NCI-H748 (cell line): ENCODE results near the gene DCAF8.

ENCODE experiments used
- DNase-seq: peaks from one replicate; lab custom pipeline; 2025; ENCODE audit not compliant: unreplicated experiment; lab: John Stamatoyannopoulos, UW

The DCAF8 gene

DNA sequence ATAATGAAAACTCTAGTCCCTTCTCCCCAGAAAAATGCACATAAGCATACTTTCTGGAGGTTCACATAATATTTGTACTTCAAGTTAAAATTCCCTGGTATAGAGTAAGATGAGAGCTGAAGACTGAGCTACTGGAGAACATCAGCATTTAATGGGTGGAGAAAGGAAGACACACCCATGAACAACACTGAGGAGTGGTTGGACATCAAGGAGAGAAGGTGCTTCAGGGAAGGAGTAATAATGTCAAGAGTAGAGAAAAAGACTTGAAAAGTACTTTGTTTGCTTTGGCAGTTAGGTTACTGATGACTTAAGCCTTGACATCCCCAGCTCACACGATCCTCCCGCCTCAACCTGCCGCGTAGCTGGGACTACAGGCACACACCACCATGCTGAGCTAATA lies 35.3 kb downstream of the DCAF8 start:
- DNase-seq = no peak

DNA sequence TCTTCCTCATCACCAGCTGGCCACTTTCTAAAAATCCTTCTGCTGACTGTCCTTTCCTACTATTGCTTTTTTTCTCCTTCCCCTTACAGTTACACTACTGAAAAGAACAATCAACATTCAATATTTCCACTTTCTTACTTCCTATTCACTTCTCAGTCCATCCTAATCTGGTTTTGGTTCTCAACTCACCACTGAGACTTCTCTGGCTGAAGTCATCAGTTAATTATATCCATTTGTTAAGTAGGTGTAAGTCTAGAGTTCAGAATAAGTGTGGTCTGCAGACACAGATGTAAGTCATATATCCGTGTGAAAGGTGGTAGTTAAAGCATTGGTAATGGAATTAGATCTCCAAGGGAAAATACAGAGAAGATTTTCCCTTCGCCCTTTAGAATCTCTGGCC lies 35.7 kb downstream of the DCAF8 start:
- no peak for DNase-seq

DNA sequence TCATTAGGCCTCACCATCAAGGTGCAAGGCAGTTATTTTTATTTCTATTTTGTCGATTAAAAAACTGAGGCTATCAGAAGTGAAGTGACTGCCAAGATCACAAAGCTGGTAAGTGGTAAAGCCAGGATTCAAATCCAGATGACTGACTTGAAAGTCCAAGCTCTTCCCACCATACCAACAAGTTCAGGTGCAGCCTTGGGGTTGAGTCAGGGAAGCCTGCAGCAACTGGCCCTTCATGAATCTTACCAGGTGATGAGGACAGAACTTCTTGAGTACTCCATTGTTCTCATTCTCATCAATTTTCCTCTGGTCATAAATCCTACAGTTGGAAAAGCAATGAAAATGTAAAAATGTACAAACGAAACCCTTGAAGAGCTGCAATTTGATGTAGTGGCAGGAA lies 37.0 kb downstream of the DCAF8 start:
- no peak for DNase-seq

DNA sequence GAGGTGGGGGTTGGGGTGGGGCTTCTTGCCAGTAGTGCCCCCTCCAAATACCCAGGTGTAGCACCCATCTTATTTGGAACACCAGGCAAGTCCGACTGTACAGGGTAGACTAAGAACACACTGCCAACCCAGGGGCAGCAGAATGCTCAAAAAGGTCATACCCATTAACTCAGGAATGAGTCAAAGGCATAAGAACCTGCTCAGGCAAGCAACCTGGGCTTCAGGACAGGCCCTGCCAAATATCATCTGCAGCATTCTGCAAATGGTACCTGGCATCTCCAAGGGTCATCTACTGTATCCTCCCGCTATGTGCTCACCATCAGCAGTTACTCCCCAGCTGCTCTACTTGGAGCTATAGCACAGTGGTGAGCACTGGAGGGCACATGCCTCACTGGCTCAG lies 37.7 kb downstream of the DCAF8 start:
- DNase-seq = no peak

DNA sequence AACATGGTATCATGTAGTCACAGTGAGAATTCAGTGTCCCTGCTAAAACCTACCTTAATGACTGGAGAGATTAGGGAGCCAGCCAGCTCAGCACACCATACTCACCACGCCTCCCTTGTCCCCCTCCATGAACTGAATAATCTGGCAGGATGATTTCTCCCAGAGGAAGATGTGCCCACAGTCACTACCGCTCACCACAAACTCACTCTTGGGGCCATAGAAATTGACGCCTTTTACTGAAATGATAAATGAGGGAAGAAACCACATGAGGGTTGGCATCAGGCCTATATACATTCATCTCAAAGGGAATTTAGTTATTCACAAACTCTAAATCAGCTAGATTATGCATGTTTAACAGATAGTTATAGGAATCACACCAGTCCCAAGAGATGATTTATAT lies 39.8 kb downstream of the DCAF8 start:
- no peak for DNase-seq

DNA sequence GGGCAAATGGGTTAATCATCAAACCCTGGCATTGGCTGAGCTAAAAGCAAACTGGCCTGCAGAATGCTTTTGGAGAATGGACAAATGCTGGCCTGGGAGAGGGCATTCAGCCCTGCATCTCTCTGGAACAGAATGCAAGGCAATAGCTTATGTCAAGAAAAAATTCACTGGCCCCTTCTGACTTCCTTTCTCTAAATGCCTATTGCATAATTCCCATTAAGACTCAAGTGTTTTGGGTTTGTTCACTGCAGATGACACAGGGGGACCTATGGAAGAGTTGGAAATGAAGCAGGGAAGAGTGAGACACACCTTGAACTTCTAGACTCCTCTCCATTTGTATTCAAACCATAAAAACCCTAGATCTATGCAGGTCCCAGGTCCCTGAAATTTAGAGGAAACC lies 41.3 kb downstream of the DCAF8 start:
- no peak for DNase-seq

DNA sequence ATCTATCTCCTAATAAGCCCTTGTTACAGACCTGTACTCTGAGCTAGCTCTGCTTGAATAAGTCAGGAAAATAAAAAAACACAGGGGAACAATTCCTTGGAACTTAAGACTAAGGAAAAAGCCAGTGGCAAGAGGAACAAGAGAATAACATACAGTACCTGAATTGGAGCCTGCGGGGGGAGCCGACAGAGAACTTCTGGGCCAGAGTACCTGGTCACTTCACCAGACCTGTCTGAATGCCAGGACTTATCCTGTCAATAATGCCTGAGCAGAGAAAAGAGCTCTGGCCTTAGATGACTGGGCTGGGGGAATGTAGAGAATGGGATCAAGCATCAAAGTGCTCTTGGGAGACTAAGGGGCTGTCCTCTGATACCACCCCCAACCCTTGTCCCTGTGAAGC lies 42.0 kb downstream of the DCAF8 start:
- DNase-seq = no peak

DNA sequence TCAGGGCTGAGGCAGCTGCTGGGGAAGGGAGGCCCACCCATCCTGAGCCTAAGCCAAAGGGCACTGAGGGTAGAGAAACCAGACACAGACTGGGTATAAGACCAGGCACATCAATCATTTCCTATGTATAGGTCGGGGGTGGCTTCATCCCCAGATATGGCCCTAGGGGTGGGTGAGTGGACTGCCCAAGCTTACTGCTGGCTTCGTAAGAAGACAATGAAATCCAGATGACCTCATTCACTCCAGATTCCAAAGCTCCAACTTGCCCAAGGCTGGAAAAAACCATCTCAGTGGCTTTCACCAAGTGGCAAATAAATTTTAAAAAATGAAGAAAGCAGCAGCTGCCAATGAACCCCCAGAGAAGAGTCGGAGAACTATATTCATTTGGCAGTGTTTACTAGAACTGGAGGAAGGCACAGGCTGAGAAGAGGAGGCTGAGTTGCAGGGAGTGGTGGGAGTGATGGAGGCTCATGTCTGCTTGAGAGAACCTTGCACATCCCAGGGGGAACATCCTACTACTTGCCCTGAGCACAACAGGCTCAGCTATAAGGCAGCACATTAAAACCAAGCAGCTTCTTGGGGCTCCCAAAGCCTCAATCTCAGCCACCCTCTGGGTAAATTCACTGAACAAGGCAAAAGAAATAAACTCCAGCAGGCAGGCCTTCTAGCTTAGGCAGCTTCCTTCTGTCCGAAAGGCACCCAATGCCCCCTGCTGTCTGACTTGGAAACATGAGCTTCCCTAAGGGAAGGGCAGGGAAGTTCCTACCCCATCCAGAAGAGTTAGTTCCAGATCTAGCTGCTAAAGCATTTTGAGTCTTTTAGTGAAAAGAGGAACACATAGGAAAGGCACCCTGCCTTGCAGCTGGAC lies 43.1 kb downstream of the DCAF8 start:
- DNase-seq = no peak

DNA sequence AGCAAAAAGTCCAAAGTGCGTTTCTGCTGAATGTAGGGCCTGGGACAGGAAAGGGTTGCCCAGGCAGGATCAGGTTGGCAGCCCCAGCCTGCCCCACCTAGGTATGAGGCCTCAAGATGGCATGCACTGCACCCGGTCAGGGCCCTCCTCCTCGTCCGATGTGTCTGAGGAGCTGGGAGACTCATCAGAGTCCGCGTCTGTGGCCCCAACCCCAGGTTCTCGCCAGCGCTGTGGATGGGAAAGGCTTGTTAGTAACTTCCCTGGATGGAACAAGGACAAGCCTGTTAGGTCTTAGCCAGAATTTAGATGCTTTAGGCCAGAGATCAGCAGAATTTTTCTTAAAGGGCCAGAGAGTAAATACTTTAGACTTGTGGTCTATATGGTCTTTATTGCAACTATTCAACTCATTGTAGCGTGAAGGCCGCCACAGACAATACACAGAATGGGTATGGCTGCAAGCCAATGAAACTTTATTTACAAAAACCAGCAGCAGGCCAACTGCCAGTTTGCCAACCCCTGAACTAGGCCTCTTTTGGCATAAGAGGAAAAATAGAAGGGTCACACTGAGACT lies 44.8 kb downstream of the DCAF8 start:
- peak; percentile 42 for DNase-seq

DNA sequence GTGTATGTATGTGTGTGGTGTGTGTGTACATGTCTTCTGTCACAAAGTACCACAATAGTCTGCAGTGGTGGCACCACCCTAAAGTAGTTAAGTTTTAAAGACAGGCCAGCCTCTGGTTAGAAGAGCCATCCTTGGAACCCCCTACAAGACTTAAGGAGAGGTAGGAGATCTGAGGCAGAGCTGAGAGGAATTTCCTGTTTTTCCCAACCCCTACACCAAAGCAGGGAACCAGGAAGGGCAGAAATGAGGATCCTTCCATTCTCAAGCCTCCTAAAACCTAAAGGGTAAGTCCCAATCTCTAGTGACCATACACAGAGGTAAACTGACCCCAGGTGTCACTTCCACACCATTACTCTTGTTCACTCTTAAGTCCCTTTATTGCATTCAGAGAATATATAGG lies 46.0 kb downstream of the DCAF8 start:
- DNase-seq = no peak

DNA sequence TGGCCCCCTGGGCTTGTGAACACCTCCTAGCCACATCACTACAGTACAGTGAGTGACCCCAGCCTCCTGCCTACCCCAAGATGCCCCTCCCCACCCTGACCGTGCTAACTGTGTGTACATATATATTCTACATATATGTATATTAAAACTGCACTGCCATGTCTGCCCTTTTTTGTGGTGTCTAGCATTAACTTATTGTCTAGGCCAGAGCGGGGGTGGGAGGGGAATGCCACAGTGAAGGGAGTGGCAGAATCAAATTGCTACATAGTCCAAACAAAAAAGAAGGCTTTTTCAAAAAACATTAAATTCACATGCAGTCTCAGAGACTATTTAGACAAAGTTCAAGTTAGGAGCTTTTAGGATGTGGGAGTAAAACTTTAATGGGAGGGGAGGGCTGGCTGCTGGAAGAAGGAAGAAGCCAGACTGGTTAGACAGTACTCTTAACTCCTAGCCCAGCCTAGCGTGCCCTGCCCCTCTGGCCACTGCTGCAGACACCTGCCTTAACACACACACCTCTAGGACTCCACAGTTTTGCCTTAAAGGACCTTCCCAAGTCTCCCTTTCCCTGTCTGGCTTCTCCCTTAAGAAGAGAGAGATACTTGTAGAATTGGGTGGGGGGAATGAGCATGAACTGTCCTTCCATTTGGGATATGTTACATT lies 47.7 kb downstream of the DCAF8 start:
- no peak for DNase-seq

DNA sequence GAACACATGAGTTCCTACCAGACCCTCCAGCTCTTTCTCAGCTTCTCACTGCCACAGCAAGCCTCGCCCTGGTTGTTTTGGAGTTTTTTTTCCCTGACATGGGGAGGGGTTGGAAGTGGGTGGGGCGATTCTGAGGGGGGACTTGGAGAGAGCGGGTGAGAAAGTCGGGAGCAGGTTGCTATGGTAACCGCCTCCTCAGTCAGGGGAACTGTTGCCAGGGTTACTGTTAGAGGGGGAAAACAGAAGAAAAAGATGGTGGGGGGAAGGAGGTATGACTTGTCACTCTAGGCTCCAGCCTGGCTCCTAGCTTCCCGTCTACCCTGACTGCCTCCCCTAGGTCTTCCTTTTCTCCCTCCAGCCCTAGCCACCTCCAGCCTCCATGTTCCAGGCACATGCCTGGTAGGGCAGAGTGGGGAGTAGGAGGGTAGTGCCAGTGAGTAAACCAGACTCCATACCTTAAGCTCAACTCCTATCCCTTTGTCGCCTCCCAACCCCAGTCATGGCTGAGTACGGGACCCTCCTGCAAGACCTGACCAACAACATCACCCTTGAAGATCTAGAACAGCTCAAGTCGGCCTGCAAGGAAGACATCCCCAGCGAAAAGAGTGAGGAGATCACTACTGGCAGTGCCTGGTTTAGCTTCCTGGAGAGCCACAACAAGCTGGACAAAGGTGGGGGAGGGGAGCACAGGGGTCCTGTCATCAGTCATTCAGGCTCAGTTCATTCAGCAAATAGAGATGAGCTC lies 51.1 kb downstream of the DCAF8 start:
- DNase-seq = peak; percentile 32

DNA sequence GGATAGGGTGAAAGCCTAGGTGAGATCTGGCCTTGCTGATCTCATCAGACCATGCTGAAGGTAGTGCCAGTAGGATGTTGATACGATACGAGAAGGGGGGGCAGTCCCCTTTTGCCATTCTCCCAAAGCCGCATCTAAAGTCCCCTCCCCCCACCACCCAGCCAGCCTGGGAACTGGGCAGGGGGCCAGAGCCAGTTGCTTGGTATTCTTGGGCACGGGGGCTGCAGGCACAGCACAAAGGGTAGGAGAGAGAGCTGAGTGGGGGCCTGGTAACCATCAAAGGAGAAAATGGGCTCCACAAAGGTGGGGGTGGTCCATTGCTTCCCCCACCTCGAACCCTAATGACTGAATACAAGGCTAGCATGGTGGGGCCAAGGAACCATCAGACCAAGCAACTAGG lies 51.8 kb downstream of the DCAF8 start:
- no peak for DNase-seq

DNA sequence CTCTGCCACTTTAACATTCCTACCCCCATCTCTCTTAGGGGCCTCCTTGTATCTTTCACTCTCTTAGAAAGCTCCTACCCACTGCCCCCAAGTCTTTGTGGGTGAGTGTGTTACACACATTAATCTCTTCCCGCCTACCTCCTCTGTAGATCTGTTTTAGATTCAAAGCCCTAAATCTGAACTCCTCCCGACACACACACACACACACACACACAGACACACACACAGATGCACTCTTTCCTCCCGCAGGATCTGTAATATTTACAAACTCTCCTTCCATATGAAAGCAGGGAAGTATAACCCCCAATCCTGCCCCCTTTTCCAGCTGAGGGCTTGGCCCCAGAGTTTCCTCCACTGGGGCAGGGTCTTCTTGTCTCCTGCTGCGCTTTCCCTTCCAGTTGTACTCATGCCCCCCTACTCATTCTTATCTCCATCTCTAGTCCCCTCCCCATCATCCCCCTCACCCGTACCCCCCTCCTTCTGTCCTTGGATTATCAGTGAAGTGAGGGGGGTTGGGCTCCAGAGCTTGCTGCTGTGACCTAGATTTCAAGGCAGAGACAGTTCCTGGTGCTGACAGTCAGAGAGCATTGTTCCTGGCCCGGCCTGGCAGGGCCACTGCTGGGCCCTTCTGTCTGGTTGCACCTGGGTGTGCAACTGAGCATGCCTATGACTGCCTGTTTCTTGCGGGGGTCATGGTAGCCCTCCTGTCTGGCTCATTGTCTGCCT lies 52.9 kb downstream of the DCAF8 start:
- DNase-seq = no peak

DNA sequence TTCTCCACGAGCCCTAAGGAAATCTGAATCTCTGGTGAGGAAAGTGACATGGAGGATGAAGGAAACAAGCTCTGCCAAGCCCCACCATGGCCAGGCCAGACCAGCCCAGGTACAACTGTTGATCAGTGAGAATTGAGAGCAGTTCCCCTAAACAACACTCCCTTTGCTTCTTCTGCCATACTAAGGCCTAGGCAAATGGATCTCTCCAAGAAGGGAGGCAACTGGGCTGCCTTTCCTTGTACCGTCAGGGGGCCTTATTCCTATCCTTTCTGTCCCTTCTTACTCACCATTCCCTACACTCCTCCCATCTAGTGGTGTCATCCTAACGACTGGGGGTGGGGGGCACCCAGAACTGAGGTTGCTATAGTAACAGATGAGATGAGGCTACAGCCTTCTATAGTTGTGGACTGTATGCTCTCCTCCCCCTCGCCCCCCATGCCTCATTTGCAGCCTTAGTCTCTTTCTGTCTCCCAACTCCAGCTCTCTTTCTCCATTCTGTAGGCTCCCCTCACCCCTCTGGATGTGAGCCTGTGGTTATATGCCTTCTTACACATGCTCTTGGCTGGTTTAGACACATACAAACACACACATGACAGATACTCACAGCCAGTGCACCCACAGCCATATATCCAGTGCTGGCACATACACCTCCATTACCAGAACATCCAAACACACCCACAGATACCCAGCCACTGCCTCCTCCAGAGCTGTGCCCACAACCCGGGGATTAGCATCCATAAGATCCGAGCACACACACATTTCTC lies 53.6 kb downstream of the DCAF8 start:
- no peak for DNase-seq

DNA sequence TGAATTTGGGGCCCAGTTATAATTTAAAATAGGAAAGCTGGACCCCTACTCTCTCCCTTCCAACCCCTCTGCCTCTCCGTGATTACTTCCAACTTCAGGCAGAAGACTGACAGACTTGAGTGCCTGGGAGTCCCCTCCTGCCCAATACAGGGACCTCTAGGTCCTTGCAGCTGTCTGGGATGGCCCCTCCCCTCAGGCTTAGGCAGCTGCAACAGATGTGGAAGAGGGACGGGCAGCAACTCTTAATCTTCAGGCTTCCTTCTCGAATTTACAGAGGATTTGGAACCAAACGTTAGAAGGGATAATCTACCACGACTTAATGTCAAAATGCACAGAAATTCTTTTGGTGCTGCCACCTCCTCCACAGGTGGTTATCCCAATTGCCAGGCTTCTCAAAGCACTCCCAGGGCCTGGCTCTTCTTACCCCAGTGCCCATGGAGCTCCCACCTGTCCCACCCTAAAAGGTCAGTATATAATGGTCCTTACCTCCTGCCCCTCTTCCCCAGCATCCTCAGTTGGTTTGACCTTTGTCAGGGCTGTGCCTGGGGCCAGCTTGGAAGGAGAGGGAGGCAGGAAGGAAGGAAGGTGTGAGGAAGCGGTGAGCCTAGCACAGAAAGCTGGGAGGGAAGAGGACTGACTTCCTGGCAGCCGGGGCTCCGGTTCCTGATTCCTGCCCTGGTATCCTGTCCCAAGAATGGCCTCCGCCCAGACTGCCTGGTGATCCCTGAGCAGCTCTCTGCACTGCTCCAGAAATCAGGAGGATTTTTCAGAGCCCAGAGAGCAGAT lies 54.4 kb downstream of the DCAF8 start:
- no peak for DNase-seq

DNA sequence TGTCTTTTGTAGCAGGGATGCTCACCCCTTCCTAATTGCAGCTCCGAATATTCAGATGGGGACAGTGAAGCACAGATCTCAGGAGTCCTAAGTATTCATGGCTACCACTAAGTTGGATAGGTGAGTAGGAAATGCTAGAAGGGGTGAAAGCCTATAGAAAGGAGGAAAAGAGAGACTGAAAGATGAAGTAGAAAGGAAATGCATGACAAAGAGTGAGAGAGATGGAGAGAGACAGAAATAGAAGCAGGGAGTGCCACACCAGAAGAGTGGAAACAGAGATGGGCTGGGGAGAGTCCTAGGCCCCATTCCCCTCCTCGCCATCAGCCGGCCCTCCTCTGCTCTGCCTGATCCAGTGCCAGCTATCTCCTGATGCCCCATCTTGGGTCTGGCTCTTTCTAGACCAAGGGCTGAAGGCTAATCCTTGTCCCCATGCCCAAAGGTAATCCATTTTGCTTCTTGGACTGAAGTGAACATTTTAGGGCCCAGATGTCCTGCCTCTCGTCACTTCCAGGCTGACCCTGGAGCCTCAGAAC lies 55.2 kb downstream of the DCAF8 start:
- DNase-seq = no peak

DNA sequence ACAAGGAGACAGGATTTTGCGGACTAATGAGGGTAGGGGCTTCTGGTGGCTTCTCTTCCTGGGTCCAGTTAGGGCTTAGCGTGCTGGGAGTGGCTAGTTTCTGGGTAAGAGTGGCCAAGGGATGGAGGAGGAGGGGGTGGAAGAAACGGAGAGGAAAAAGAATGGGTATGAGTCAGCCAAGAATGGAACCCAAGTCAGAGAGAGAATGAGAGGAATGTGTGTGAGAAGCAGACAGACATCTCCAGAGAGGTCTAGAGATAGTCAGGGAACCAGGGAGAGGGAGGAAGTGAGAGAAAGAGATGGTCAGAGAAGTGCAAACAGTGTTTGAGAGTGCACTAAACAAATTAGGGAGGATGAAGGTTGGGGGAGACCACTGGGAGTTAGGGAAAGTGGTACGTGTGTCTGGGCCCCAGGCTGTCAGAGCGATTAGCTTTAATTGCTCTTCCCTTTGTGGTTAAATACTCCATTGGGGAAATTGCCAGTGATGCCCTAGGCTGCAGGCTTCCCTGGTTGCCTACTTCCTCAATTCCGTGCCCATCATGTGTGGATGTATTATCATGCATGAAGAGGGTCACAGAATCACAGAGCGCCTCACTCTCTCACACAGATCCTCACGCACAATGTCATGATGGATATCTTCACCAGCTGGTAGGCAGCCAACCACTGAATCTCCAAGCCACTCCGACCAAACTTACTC lies 55.8 kb downstream of the DCAF8 start:
- peak; percentile 36 for DNase-seq

DNA sequence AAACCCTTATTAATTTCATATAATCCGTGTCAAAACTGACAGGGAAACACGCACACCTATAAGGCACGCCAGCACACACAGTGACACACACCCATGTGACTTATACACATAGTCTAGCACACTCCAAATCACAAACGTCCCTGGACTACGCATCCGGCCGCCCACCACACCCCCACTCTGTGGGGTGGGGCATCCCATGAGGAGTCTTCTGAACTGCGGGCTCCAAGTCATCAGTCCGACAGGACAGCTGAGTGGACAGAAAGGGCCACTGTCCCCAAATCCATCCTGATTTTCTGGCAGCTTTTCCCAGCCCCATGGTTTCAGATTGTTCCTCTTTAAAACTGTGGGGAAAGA lies 56.3 kb downstream of the DCAF8 start:
- peak; percentile 47 for DNase-seq
